Ammon's horn (tissue), 1 donor: Measurements from ENCODE around the gene TRDN.
"Not testable (repeated sequence)": the region's sequence is repeated elsewhere in the genome, so short reads cannot be mapped to it uniquely, and the experiment has no call there.

ENCODE experiments used
- DNase-seq: peaks from one replicate; pipeline ENCODE4 v3.0.0-alpha.2; 2016; ENCODE audit warnings: low spot score

TRDN gene

GRCh38 chr6:123562677-123563076 is 74.1 kb downstream of the TRDN start:
- no peak for DNase-seq

GRCh38 chr6:123562264-123562663 is 74.5 kb downstream of the TRDN start:
- DNase-seq = no peak

GRCh38 chr6:123559816-123560215 is 76.9 kb downstream of the TRDN start:
- DNase-seq = not testable (repeated sequence)

- DNase-seq = not testable (repeated sequence)
Observed at GRCh38 chr6:123557474-123557873, 79.3 kb downstream of the TRDN start.

- DNase-seq = no peak
Observed at GRCh38 chr6:123551939-123552707, 84.6 kb downstream of the TRDN start.

GRCh38 chr6:123550052-123550617 is 86.6 kb downstream of the TRDN start:
- no peak for DNase-seq

GRCh38 chr6:123549476-123549875 is 87.3 kb downstream of the TRDN start:
- DNase-seq = no peak

- no peak for DNase-seq
Observed at GRCh38 chr6:123547216-123547978, 89.4 kb downstream of the TRDN start.

- no peak for DNase-seq
Observed at GRCh38 chr6:123546537-123546936, 90.2 kb downstream of the TRDN start.

- no peak for DNase-seq
Observed at GRCh38 chr6:123541462-123541861, 95.3 kb downstream of the TRDN start.

GRCh38 chr6:123533862-123534648 is 102.7 kb downstream of the TRDN start:
- no peak for DNase-seq

- no peak for DNase-seq
Observed at GRCh38 chr6:123529843-123530242, 106.9 kb downstream of the TRDN start.

GRCh38 chr6:123529058-123529457 is 107.7 kb downstream of the TRDN start:
- DNase-seq = no peak

- no peak for DNase-seq
Observed at GRCh38 chr6:123527406-123527805, 109.3 kb downstream of the TRDN start.

GRCh38 chr6:123526128-123526527 is 110.6 kb downstream of the TRDN start:
- DNase-seq = no peak

GRCh38 chr6:123524781-123525180 is 112.0 kb downstream of the TRDN start:
- DNase-seq = no peak

GRCh38 chr6:123520217-123520616 is 116.5 kb downstream of the TRDN start:
- no peak for DNase-seq

- DNase-seq = peak; percentile 76
Observed at GRCh38 chr6:123519189-123519505, 117.6 kb downstream of the TRDN start.

- peak; percentile 10 for DNase-seq
Observed at GRCh38 chr6:123518441-123519188, 118.1 kb downstream of the TRDN start.

GRCh38 chr6:123515715-123516114 is 121.0 kb downstream of the TRDN start:
- DNase-seq = no peak

GRCh38 chr6:123509112-123509511 is 127.6 kb downstream of the TRDN start:
- no peak for DNase-seq

GRCh38 chr6:123508290-123508689 is 128.5 kb downstream of the TRDN start:
- DNase-seq = no peak
